KMS-11 (cell line): Measurements from ENCODE around the gene RHOBTB3.

Experiments used
- H2AFZ ChIP-seq: fragments of 200-600 bp; sonication (generic); 2 replicates; pipeline ENCODE4 v1.6.1; 2016; ENCODE audit warnings: antibody characterized with exemption, mixed run types, low read depth
- H3K27ac ChIP-seq: fragments of 200-600 bp; sonication (generic); 2 replicates; pipeline ENCODE4 v1.6.1; 2016; ENCODE audit warnings: mild to moderate bottlenecking, mixed run types
- H3K27me3 ChIP-seq: fragments of 200-600 bp; sonication (generic); 2 replicates; pipeline ENCODE4 v1.6.1; 2017; ENCODE audit warnings: mild to moderate bottlenecking, low read depth, mixed run types, moderate library complexity; ENCODE audit not compliant: insufficient read depth
- H3K36me3 ChIP-seq: fragments of 200-600 bp; sonication (generic); 2 replicates; pipeline ENCODE4 v1.6.1; 2017; ENCODE audit warnings: mild to moderate bottlenecking, mixed run types; ENCODE audit not compliant: insufficient read depth
- H3K4me1 ChIP-seq: fragments of 200-600 bp; sonication (generic); 2 replicates; pipeline ENCODE4 v1.6.1; 2016; ENCODE audit warnings: mild to moderate bottlenecking, low read depth, mixed run types; ENCODE audit not compliant: poor library complexity, severe bottlenecking
- H3K4me2 ChIP-seq: fragments of 200-600 bp; sonication (generic); 2 replicates; pipeline ENCODE4 v1.7.0; 2016; ENCODE audit warnings: mild to moderate bottlenecking, mixed run types
- H3K4me3 ChIP-seq: fragments of 200-600 bp; sonication (generic); IDR thresholded peaks from 2 replicates; pipeline ENCODE4 v1.6.1; 2017; ENCODE audit warnings: low read depth, low read length, mixed read lengths; ENCODE audit not compliant: insufficient read depth
- H3K79me2 ChIP-seq: fragments of 200-600 bp; sonication (generic); 2 replicates; pipeline ENCODE4 v1.6.1; 2016; ENCODE audit warnings: low read depth, mixed run types; ENCODE audit not compliant: insufficient read depth
- H3K9ac ChIP-seq: fragments of 200-600 bp; sonication (generic); 2 replicates; pipeline ENCODE4 v1.6.1; 2016; ENCODE audit warnings: mild to moderate bottlenecking, mixed run types
- H4K20me1 ChIP-seq: fragments of 200-600 bp; sonication (generic); 2 replicates; pipeline ENCODE4 v1.6.1; 2016; ENCODE audit warnings: mild to moderate bottlenecking, mixed run types; ENCODE audit not compliant: insufficient read depth
- CTCF ChIP-seq: fragments of 200-600 bp; sonication (generic); conservative IDR thresholded peaks from 2 replicates; pipeline ENCODE4 v1.6.1; 2017; ENCODE audit warnings: low read depth, mild to moderate bottlenecking, antibody characterized with exemption, low read length, moderate library complexity, mixed read lengths

Gene RHOBTB3, protein sequence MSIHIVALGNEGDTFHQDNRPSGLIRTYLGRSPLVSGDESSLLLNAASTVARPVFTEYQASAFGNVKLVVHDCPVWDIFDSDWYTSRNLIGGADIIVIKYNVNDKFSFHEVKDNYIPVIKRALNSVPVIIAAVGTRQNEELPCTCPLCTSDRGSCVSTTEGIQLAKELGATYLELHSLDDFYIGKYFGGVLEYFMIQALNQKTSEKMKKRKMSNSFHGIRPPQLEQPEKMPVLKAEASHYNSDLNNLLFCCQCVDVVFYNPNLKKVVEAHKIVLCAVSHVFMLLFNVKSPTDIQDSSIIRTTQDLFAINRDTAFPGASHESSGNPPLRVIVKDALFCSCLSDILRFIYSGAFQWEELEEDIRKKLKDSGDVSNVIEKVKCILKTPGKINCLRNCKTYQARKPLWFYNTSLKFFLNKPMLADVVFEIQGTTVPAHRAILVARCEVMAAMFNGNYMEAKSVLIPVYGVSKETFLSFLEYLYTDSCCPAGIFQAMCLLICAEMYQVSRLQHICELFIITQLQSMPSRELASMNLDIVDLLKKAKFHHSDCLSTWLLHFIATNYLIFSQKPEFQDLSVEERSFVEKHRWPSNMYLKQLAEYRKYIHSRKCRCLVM

DNA sequence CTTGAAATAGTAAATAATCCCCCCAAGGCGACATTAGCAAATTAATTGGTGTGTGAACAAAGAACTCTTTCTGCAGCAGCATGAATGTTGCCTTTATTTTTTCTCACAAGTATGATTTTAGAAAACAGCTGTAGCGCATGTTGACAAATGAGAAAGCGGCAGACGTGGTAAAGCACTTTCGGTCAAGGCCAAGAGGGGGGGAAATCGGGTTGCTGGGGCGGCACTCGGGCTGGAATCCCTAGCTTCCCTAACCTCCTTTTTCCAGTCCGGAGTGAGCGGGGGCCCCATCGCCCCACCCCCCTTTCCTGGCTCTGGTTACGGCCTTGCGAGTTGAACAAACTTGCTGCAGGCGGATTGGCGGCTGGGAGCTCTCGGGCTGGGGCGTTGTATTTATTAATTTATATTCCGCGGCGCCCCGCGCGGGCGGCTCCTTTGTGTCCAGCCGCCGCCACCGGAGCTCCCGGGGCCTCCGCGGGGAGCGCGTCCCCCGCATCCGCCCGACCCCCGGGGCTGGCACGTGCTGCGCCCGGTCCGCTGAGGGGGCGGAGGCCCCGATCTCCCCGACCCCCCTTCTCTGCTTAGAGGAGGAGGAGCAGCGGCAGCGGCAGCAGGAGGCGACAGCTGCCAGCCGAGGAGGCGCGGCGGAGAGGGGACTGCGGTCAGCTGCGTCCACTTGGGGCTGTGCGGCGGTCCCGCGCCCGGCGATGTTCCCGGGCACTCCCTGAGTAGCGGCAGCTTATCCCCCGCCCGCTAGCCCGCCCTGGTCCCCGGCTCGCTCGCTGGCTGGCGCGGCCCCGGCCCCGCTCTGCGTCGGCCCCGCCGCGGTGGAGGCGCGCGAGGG, at the start of gene RHOBTB3:
TSS of gene RHOBTB3 (plus strand) at position 607 of the 841 bp plus-strand sequence. CDS start 347 bp downstream, outside the sequence.
- H3K36me3 ChIP-seq: no peaks in the 10 kb centered on the region
- H4K20me1 ChIP-seq: no peaks in the 10 kb centered on the region
- peak within 1 kb of the TSS; percentile 88 for H3K9ac ChIP-seq
- H3K27me3 ChIP-seq: no peaks in the 10 kb centered on the region
- H2AFZ ChIP-seq: peak within 1 kb of the TSS; percentile 73
- H3K4me1 ChIP-seq: peaks cover 64% of the 10 kb centered on the region
- peaks cover 24% of the 10 kb centered on the region for H3K79me2 ChIP-seq
- H3K4me3 ChIP-seq: peak within 1 kb of the TSS; percentile 69
- H3K4me2 ChIP-seq: peak within 1 kb of the TSS; percentile 95
- H3K27ac ChIP-seq: peak within 1 kb of the TSS; percentile 78
- no peak; the same call in 1 of the 2 replicates for TF ChIP-seq CTCF

- Histone ChIP-seq H3K79me2 (no peaks in the 10 kb centered on the region), H2AFZ (no peak within 1 kb of the TSS), H3K4me2 (no peak within 1 kb of the TSS), H3K4me3 (no peak within 1 kb of the TSS), H3K4me1 (no peaks in the 10 kb centered on the region), H3K27me3 (no peaks in the 10 kb centered on the region), H3K9ac (no peak within 1 kb of the TSS), H4K20me1 (no peaks in the 10 kb centered on the region), H3K27ac (no peak within 1 kb of the TSS), H3K36me3 (no peaks in the 10 kb centered on the region)
- TF ChIP-seq CTCF: no peak
These were observed 48.2 kb upstream of the RHOBTB3 start, which contains the start of gene SPATA9 for GRCh38 chr5:95682891-95683290. Gene SPATA9, minus strand, starts transcription at chr5:95682991. Its CDS starts 137 bp downstream, at chr5:95682854.

DNA sequence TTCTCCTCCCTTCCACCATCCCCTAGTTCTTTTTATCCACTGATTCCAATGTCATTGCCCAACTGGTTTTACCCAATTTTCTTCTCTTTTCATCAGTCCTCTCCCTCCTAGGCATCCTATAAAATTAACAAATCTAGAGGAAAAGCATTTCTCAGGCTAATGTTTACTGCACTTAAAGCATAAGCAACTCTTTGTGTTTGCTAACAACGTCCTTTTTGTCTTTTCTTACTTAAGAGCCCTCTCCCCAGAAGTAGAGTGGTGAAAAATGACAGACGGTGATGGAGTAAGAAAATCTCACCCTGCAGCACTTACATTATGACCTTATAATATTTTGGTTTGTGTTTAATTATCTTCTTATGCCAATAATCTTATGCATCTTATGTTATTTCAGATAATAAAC, 46.8 kb upstream of the RHOBTB3 start:
- Histone ChIP-seq H3K27me3 (no peaks in the 10 kb centered on the region), H3K4me2 (no peak overlapping the region), H3K79me2 (no peaks in the 10 kb centered on the region), H2AFZ (no peak overlapping the region), H3K4me1 (no peaks in the 10 kb centered on the region), H3K4me3 (no peak overlapping the region), H3K36me3 (no peaks in the 10 kb centered on the region), H3K9ac (no peak overlapping the region), H4K20me1 (no peaks in the 10 kb centered on the region), H3K27ac (no peak overlapping the region)
- TF ChIP-seq CTCF: no peak

DNA sequence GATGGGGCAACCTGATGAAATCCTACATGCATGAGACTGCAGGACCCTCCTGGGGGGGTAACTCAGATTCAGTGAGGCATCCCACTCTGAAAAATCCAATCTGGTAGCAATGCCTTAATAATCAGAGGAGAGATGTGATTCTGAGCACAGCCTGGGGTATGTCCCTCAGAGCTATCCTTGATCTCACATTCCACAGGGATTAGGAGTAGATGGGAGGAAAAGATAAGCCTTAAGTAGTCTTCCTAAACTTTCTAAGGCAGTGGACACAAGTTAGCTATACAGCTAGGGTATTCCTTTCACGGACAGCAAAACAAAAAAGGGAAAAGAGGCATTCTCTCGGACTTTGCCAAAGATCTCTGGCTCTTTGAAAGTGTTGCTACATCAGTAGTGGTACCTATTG, 44.5 kb upstream of the RHOBTB3 start:
- Histone ChIP-seq H3K79me2 (no peaks in the 10 kb centered on the region), H3K4me1 (no peaks in the 10 kb centered on the region), H2AFZ (no peak overlapping the region), H4K20me1 (no peaks in the 10 kb centered on the region), H3K27me3 (no peaks in the 10 kb centered on the region), H3K36me3 (no peaks in the 10 kb centered on the region), H3K27ac (no peak overlapping the region), H3K9ac (no peak overlapping the region), H3K4me2 (no peak overlapping the region), H3K4me3 (no peak overlapping the region)
- no peak for TF ChIP-seq CTCF
